NB4 (cell line): ENCODE data around the gene GPAM.

Source experiments
- DNase-seq: peaks from one replicate; pipeline ENCODE4 v3.0.0; 2010; ENCODE audit warnings: low read depth
- H3K4me3 ChIP-seq: one replicate; pipeline ENCODE4 v1.5.1; 2011; ENCODE audit warnings: mild to moderate bottlenecking, low read depth, low read length, moderate library complexity
- CTCF ChIP-seq: IDR thresholded peaks from one replicate; pipeline ENCODE4 v1.5.1; 2012; ENCODE audit warnings: low read depth, low read length
- MAX ChIP-seq: IDR thresholded peaks from 2 replicates; pipeline ENCODE4 v1.6.1; 2011; ENCODE audit warnings: low read depth, low read length
- MYC ChIP-seq: IDR thresholded peaks from 2 replicates; pipeline ENCODE4 v1.6.1; 2011; ENCODE audit warnings: low read depth, low read length
- POLR2A ChIP-seq: IDR thresholded peaks from 2 replicates; pipeline ENCODE4 v1.6.1; 2011; ENCODE audit warnings: mild to moderate bottlenecking; ENCODE audit not compliant: insufficient read length; ENCODE audit errors: extremely low read depth

The GPAM gene

GRCh38 chr10:112182784-112183328, 709 bp downstream of the GPAM start:
- peak overlapping the region; percentile 79 for H3K4me3 ChIP-seq
- TF ChIP-seq MYC: no peak
- TF ChIP-seq POLR2A: no peak
- no peak for TF ChIP-seq CTCF
- no peak for TF ChIP-seq MAX
- DNase-seq: peak; percentile 20

GRCh38 chr10:112177247-112177646, 6.3 kb downstream of the GPAM start:
- TF ChIP-seq CTCF (no peak), MAX (no peak), POLR2A (no peak), MYC (no peak)
- no peak overlapping the region for H3K4me3 ChIP-seq
- DNase-seq: no peak

GRCh38 chr10:112176543-112176942, 7.0 kb downstream of the GPAM start:
- TF ChIP-seq MYC (no peak), POLR2A (no peak), CTCF (no peak), MAX (no peak)
- no peak for DNase-seq
- H3K4me3 ChIP-seq: no peak overlapping the region

- no peak overlapping the region for H3K4me3 ChIP-seq
- no peak for DNase-seq
- no peak for TF ChIP-seq MYC
These were observed 8.2 kb downstream of the GPAM start for GRCh38 chr10:112175409-112175808.

GRCh38 chr10:112173206-112173605, 10.4 kb downstream of the GPAM start:
- no peak for DNase-seq
- TF ChIP-seq MYC: no peak
- no peak for TF ChIP-seq MAX
- TF ChIP-seq CTCF: no peak
- TF ChIP-seq POLR2A: no peak
- H3K4me3 ChIP-seq: no peak overlapping the region

- TF ChIP-seq MYC: no peak
- no peak for TF ChIP-seq CTCF
- no peak overlapping the region for H3K4me3 ChIP-seq
- no peak for DNase-seq
These were observed 14.8 kb downstream of the GPAM start for GRCh38 chr10:112168733-112169132.
